Measurements from ENCODE around the gene SMIM41.

SMIM41 gene

DNA sequence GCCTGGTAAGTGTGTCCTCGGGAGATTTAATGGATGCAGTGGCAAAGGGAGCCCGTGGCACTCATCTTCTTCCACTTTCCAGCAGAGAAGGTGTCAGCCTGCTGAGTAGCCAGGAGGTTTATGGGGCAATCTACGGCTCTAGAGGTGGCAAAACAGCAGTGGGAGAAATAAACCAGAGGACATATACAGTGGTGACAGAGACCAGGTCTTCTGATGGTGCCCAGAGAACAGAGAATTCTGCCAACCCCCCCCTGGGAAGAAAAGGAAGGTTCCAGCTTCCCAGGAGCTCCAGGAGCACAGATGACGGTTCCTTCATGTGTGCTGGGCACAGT lies 43.0 kb downstream of the SMIM41 start:
- no peak for DNase-seq (ENCODE audit: low read depth in 2 of 2)

DNA sequence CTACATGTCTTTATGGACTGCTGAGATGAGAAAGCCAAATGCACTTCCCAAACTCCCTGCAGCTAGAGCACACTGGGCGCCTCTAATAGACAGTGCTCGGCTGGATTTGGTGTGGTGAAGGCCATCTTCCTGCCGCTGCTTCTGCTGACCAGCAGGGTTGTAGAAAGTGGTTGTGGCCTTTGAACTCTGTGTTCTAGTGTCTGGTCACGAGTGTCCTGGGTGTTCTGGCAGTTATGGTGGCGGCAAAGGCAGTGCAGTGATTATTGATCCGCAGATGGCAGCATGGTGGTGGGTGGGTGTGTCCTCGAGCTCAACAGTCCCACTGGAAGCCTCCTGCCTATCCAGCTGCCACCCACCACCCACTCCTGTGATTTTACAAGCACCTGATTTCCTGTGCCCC lies 43.4 kb downstream of the SMIM41 start:
- DNase-seq (ENCODE audit: low read depth in 2 of 2) = no peak

- DNase-seq (ENCODE audit: low read depth in 2 of 2) = no peak
These were observed 44.1 kb downstream of the SMIM41 start for GRCh38 chr12:52123487-52124186.

GRCh38 chr12:52125476-52125900 lies 46.0 kb downstream of the SMIM41 start:
- no peak for DNase-seq (ENCODE audit: low read depth in 2 of 2)

- no peak for DNase-seq (ENCODE audit: low read depth in 2 of 2)
These were observed 46.6 kb downstream of the SMIM41 start for GRCh38 chr12:52126050-52126604.

- DNase-seq (ENCODE audit: low read depth in 2 of 2) = no peak
These were observed 47.4 kb downstream of the SMIM41 start for GRCh38 chr12:52126605-52127578.

- no peak for DNase-seq (ENCODE audit: low read depth in 2 of 2)
These were observed 48.4 kb downstream of the SMIM41 start for GRCh38 chr12:52127683-52128450.

GRCh38 chr12:52130711-52131110 lies 51.2 kb downstream of the SMIM41 start:
- no peak for DNase-seq (ENCODE audit: low read depth in 2 of 2)

DNA sequence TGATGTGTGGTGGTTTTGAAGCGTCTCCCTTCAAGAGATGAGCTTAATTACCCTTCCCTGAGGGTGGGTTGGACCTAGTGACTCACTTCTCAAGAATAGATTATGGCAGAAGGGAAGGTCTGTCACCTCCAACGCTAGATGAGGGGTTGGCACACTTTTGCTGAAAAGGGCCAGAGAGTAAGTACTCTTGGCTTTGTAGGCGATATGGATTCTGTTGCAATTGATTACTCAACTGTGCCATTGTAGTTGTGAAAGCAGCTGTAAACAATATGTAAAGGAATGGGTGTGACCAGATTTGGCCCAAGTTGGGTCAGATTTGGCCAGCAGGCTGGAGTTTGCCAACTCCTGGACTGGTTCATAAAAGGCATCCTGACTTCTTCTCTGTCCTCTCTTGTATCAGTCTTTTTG lies 53.3 kb downstream of the SMIM41 start:
- no peak for DNase-seq (ENCODE audit: low read depth in 2 of 2)

GRCh38 chr12:52137746-52138145 lies 58.2 kb downstream of the SMIM41 start:
- DNase-seq (ENCODE audit: low read depth in 2 of 2) = no peak

- no peak for DNase-seq (ENCODE audit: low read depth in 2 of 2)
These were observed 59.6 kb downstream of the SMIM41 start for GRCh38 chr12:52139147-52139546.

GRCh38 chr12:52139579-52140062 lies 60.1 kb downstream of the SMIM41 start:
- no peak for DNase-seq (ENCODE audit: low read depth in 2 of 2)

DNA sequence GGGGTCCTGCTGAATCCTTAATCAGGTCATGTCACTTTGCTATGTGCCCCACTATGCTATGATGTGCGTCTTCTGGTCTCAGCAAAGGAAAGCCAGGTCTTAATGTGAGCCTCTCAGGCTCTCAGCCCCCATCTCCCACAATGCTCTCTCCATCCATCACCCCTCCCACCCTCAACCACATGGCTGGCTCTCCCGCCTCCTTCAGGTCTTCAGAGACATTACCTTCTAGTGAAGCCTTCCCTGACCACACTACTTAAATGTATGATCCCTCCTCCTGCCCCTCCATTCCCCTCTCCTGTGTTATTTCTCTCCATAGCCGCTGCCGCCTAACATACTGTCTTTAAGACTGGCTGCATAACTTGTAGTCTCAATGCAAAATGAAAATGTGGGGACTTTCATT lies 61.8 kb downstream of the SMIM41 start:
- no peak for DNase-seq (ENCODE audit: low read depth in 2 of 2)

DNA sequence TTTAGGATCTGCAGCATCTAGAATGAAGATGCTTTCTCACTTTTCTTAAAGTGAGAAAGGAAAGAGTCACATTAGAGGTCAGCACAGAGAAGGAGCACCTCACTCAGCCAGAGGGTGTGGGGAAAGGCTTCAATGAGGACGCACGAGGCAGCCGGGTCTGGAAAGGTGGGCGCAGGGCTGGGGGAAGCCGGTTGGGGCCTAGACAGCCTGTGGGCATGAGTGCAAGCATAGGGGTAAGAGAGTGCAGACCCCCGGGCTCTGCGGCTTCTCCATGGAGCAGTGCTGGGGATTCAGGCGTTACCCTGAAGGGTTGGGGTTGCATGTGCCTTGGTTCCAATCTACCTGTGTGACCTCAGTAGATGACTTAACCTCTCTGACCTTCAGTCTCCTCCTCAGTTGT lies 62.4 kb downstream of the SMIM41 start:
- no peak for DNase-seq (ENCODE audit: low read depth in 2 of 2)

DNA sequence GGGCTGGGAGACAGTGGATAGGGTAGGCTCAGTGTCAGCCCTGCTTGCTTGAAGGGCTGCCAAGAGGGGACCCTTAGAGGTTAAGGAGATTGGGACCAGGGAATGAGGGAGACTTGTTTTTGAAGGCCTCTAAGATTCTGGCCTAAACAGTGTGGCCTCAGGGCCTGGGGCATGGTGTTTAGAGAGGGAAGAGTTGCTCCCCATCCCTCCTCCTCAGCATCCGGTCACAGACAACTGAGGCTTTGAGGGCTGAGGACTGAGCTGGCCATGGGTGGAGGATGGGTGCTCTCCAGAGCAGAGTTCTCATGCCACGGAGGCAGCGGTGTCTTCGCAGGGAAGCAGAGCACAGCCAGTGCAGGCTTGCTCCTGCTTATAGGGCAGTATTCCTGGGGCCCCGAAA lies 62.9 kb downstream of the SMIM41 start:
- no peak for DNase-seq (ENCODE audit: low read depth in 2 of 2)

- no peak for DNase-seq (ENCODE audit: low read depth in 2 of 2)
These were observed 65.2 kb downstream of the SMIM41 start for GRCh38 chr12:52144512-52145227.

GRCh38 chr12:52145228-52146088 lies 66.0 kb downstream of the SMIM41 start:
- DNase-seq (ENCODE audit: low read depth in 2 of 2) = no peak

GRCh38 chr12:52146089-52146821 lies 66.8 kb downstream of the SMIM41 start:
- no peak for DNase-seq (ENCODE audit: low read depth in 2 of 2)

DNA sequence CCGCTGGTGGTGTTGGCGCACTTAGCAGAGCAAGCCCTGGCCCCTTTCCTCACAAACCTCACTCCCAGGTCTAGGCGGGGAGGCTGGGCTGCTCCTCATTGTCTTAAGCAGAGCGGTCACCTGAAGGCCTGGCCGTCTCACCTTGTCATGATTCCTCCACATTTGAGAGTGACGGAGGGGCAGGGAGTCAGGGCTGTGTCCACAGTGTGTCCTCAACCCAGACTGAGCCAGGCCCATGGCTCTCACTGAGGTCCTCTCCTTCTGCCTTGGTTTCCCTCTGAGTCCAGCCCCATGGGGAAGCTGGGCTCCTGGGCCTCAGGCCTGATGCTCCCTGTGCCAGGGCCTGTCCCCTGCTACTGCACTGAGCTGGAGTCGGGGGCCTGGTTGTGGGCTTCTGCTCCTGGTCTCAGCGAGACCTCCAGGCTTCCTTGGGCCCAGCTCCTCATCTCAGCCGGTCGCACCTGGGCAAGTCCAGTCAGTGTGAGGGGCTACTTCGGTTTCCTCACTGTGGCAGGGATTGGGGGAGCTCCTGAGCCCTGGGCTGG lies 67.4 kb downstream of the SMIM41 start:
- DNase-seq (ENCODE audit: low read depth in 2 of 2) = no peak
